Measurements from ENCODE around the gene CTPS1. TPM values are rescaled to one million over a fixed set of nuclear protein-coding genes. Genes with fewer than 3 reads are reported as not detected.

Gene CTPS1
- total RNA-seq, 1 experiment from 2014 or later, result 43.8 TPM

- no peak for DNase-seq (ENCODE audit: low spot score)
Observed at GRCh38 chr1:40997096-40997495, 17.6 kb downstream of the CTPS1 start.

GRCh38 chr1:40998668-40999067 lies 19.2 kb downstream of the CTPS1 start:
- DNase-seq (ENCODE audit: low spot score), result no peak

- DNase-seq (ENCODE audit: low spot score), result no peak
Observed at GRCh38 chr1:41003127-41003639, 23.7 kb downstream of the CTPS1 start.

- peak; percentile 98 for DNase-seq (ENCODE audit: low spot score)
Observed at GRCh38 chr1:41003640-41004220, 24.2 kb downstream of the CTPS1 start.

- DNase-seq (ENCODE audit: low spot score), result no peak
Observed at GRCh38 chr1:41005876-41006275, 26.4 kb downstream of the CTPS1 start.

GRCh38 chr1:41006942-41007865 lies 27.7 kb downstream of the CTPS1 start:
- DNase-seq (ENCODE audit: low spot score), result no peak

GRCh38 chr1:41009466-41009865 lies 30.0 kb downstream of the CTPS1 start:
- DNase-seq (ENCODE audit: low spot score), result no peak

GRCh38 chr1:41010345-41010744 lies 30.8 kb downstream of the CTPS1 start:
- no peak for DNase-seq (ENCODE audit: low spot score)

GRCh38 chr1:41013024-41013423 lies 33.5 kb downstream of the CTPS1 start:
- DNase-seq (ENCODE audit: low spot score), result no peak

GRCh38 chr1:41013796-41014195 lies 34.3 kb downstream of the CTPS1 start:
- no peak for DNase-seq (ENCODE audit: low spot score)

GRCh38 chr1:41014871-41015270 lies 35.4 kb downstream of the CTPS1 start:
- no peak for DNase-seq (ENCODE audit: low spot score)

GRCh38 chr1:41015281-41015896 lies 35.9 kb downstream of the CTPS1 start:
- no peak for DNase-seq (ENCODE audit: low spot score)

- no peak for DNase-seq (ENCODE audit: low spot score)
Observed at GRCh38 chr1:41015897-41016470, 36.5 kb downstream of the CTPS1 start.

GRCh38 chr1:41017141-41018017 lies 37.9 kb downstream of the CTPS1 start:
- no peak for DNase-seq (ENCODE audit: low spot score)

GRCh38 chr1:41018018-41018410 lies 38.5 kb downstream of the CTPS1 start:
- no peak for DNase-seq (ENCODE audit: low spot score)

GRCh38 chr1:41019353-41019745 lies 39.9 kb downstream of the CTPS1 start:
- DNase-seq (ENCODE audit: low spot score), result no peak

- DNase-seq (ENCODE audit: low spot score), result no peak
Observed at GRCh38 chr1:41020109-41020576, 40.6 kb downstream of the CTPS1 start.

- no peak for DNase-seq (ENCODE audit: low spot score)
Observed at GRCh38 chr1:41020654-41021053, 41.2 kb downstream of the CTPS1 start.

- DNase-seq (ENCODE audit: low spot score), result no peak
Observed at GRCh38 chr1:41021526-41022308, 42.2 kb downstream of the CTPS1 start, which contains the start of gene SLFNL1. Gene SLFNL1, minus strand, starts transcription at chr1:41021725. Its CDS starts 1,065 bp downstream, at chr1:41020660.

GRCh38 chr1:41022424-41022823 lies 42.9 kb downstream of the CTPS1 start:
- no peak for DNase-seq (ENCODE audit: low spot score)

Measured in A172 (cell line).